Stimulated activated CD4-positive, alpha-beta T cell treated with anti-CD3 and anti-CD28 coated beads, Interleukin-1b, Interleukin-23, amount 100 ng/mL, for 4 hours (primary cell): Measurements from ENCODE around the gene MIGA1.
A peak's percentile ranks its signal among the peaks of the same experiment; 100 is the strongest.

ENCODE experiments used
- DNase-seq, 2 donors: peaks; one replicate each; pipeline ENCODE4 v3.0.0-alpha.2; 2020; ENCODE audit warnings: low read depth in 2 of 2

MIGA1 gene

DNA sequence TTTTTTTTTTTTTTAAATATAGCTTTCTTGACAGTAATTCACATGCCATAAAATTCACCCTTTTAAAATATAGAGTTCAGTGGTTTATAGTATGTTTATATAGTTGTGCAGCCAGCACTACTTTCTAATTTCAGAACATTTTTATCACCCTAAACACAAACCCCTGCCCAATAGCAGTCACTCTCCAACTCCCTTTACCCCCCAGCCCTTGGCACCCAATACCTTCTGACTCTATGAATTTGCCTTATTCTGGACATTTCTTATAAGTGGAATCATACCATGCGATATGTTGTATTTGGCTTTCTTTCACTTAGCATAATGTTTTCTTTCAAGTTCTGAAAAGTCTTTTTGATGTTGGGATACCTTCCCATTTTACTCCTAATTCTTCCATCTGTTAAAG lies 66.5 kb downstream of the MIGA1 start:
- DNase-seq, result no peak

DNA sequence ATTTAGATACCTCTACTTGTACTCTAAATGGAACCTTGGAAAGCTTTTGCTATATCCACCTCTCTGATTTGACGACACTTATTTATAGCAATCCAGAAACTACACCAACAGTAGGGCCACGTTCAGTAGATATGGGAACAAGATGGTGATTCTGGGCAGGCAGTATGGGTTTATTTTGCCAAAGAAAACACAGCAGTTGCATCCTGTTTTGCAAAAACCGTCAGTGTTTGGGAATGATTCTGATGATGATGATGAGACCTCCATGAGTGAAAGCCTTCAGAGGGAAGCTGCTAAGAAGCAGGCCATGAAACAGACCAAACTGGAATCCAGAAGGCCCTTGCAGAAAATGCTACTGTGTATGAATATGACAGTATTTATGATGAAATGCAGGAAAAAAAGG lies 67.5 kb downstream of the MIGA1 start:
- no peak for DNase-seq

DNA sequence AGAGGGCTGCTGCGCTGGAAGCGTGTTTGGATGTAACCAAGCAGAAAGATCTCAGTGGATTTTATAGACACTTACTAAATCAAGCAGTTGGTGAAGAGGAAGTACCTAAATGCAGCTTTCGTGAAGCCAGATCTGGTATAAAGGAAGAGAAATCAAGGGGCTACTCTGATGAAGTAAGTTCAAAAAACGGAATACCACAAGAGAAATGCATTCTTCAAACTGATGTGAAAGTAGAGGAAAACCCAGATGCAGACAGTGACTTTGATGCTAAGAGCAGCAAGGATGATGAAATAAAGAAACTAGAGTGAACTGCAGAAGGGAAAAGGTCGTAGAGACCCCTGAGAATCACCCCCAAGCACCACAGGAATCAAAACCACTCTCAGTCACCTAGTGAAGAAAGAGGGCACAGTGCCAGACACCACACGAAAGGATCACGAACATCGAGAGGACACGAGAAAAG lies 68.2 kb downstream of the MIGA1 start:
- DNase-seq, result no peak

DNA sequence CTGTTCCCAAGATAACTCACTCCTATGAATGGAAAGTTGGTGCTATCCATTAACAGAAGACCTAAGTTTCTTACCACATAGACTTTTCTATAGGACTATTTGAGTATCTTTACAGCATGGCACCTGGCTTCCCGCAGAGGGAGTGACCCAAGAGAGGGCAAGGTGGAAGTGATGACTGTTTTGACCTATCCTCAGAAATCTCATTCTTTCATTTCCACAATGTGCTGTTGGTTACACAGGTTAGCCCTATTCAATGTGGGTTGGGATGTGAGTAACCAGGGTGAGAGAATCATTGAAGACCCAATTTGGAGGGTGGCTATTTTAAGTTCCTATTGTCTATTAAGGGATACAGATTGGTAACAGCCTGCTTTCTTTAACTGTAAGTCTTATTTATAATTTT lies 70.6 kb downstream of the MIGA1 start:
- DNase-seq, result no peak

DNA sequence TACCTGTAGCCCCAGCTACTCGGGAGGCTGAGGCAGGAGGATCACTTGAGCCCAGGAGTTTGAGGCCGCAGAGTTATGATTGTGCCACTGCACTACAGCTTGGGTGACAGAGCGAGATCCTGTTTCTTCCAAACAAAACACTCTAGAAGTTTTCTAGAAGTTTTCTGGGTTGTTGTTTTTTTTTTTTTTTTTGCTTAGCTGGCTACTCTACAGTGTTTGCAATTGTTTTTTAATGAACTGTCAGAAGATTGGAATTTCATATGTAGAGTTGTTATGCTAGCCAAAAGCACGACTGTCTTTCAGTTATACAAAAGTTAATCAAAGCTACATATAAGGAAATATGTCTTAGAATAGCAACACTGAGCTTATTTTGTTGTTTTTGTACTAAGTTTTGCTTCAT lies 78.1 kb downstream of the MIGA1 start:
- no peak for DNase-seq

DNA sequence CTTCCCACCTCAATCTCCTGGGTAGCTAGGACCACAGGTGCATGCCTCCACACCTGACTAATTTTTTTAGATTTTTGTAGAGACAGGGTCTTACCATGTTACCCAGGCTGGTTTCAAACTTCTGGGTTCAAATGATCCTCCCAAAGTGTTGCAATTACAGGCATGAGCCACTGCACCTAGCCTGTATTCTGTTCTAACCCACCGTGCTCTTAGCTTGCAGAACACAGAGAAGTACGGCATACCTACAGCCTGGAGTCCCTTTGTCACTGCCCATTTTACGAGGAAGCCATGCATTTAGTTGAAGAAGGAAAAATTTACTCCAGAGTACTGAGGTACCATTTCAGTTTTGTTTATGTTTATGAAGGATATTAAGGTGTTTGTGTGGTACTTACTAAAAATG lies 79.3 kb downstream of the MIGA1 start:
- DNase-seq, result no peak

DNA sequence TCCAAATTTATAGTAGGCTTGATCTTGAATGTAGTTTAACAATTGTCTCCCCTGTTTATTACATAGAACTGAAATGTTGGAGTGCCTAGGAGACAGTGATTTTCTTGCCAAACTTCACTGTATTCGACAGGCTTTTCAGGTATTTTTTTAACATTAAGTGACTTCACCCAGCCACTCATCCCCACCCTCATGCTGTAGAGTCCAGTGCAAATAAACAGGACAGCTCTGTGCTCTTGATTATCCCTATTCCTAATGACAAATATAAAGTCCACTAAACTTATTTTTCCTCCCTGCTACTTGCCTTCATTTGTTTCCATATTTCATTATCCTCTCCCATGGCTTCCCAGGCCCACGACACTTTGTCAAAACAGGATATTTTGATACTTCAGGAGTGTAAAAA lies 79.8 kb downstream of the MIGA1 start:
- DNase-seq, result no peak

DNA sequence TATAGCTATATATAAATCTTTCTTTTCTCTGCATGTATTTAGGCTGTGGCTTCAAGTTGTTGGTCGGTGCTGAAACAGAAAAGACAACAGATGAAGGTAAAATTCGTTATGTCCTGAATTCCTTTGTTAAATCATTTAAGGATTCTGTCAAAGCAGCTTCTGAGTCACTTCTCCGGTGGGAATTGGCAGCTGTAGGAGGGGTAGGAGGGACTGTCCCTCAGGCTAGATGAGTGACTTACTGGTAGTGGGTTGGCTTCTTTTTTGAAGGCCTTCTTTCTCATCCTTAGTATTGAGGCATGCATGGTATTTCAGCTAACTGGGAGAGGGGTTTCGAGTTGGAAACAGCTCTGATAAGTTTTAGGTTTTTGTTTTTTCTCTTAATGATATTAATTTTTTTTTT lies 86.8 kb downstream of the MIGA1 start:
- no peak for DNase-seq

DNA sequence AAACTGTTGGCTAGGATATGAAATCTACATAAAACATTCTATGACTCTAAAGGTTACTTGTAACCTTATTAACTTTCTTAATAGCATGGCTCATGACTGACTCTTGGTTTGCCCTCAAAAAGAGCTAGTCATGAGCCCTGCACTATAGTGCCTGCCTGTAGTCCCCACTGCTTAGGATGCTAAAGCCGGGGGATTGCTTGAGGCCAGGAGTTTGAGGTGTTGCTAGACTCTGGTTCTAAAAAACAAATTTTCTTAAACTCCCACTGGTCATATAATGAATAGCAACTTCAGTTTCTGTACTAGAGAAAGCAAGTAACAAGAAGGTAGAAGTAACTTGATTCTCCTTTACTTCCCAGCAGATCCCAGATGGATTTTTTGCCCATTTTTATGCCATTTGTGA lies 93.2 kb downstream of the MIGA1 start:
- no peak for DNase-seq

DNA sequence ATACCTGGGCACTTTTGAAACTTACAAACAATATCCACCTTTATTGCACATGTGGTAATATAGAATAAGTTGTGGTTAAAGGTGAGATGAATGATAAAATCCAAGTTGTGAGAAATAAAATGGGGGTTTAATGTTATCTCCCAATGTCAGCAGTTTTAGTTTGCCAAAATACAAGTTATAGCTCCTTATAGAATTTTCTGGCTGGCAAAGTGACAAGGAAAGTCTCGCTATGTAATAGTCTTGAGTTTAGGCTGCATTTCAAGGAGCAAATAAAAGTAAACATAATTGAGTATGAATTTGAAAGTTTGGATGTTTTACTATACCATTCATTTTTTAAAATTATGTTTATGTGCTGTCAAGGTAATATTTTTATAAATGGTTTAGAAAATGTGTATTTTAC lies 94.0 kb downstream of the MIGA1 start:
- no peak for DNase-seq

DNA sequence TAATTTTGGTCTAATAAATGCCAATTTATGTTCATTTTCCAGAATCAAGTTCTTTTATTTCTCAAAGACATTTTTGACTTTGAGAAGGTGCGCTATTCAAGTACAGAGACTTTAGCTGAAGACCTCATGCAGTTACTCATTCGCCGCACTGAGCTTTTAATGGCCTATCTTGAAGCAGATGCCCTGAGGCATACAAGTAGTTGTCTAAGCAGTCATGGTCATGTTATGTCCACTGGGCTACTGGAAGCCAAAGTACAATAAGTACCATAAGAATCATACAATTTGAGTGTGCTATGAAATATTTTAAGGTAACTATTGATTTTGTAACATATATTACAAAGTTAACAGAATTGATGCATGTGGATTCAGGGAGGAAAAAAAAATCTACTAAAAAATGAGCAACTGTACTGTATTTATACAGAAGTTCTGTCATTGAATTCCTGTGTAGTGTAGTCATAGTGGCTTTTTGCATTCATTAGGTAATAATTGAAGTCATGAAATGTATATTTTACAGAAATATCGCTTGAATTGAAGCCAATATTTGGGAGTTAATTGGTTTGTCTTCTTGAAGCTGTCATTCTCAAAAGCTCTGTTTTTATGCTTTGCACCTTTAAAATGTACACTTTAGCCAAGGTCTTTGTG lies 95.5 kb downstream of the MIGA1 start:
- DNase-seq, result no peak

DNA sequence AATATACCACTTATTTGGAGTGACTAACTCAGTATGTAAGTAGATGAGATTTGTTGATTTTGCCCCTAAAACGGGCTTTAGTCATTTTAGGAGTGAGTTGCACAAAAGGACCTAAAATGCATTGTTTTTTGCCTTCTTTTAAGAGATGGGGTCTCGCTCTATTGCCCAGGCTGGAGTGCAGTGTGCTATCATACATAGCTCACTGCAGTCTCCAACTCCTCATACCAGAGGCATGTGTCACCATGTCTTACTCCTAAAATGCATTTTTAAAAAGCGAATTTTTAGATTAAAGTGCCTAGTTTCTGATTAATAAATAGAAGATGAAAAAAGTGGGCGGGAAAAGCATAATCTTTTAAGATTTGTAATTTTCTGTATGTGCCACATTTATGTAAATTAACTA lies 97.4 kb downstream of the MIGA1 start:
- DNase-seq, result no peak

DNA sequence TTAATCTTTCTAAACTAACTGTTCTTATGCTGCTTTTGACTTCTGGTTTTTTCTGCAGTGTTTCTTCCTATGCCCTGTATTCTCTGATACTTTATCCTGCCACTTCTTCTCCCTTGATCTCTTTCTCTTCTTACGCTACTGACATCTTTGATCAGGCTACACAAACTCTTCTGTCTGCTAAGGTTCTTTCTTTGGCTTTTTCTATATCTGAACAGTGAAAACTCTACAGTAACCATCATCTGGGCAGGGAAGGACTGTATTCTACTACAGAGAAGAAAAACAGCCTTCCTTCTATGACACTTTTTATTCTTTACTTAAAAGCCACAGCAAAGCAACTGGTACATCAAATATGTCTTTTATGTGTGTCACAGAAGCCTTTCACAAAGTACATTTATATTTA lies 101.6 kb downstream of the MIGA1 start:
- DNase-seq, result no peak

DNA sequence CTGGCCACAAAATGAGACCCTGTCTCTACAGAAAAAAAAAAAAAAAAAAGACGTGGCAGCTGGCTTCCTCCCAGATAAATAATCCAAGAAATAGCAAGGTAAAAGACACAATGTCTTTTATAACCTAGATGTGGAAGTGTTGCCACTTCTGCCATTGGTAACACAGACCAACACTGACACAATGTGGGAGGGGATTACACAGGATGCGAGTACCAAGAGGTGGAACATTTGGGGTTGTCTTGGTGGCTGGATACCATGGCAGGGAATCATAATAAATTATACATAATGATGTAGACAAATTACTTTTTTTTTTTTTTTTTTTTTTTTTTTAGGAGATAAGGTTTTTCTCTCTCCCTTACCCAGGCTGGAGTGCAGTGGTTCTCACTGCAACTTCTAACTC lies 103.0 kb downstream of the MIGA1 start:
- DNase-seq, result no peak

DNA sequence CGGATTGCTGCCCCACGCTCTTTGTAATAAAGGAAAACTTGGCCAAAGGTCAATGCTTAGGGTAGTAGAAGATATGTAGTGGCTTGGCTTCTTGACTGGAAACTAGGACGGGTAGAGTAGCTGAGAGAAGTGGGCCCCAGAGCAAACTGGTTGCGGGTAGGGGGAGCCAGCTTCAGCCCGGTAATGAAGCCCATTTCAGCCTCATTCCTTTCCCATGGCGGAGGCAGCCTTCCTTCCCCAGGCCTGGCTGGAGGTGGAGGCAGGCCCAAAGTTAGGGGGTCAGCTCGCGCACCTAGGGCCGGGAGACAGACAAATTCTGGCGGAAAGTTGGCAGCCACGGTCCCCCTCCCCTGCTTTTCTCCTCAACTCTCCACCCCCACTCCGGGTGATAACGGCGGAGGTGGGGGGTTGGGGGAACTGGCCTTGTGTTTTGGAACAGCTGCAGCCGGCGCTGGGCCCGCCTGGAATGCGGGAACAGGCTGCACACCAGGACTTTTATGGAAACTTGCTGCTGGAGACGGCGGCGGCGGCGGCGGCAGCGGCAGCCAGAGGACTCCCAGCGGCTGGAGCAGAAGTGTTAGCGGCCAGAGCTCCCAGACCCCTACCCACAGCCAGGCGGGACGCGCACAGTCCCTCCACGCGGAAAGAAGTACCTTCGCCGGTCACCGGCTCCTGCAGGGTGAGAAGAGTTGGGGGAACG lies 108.8 kb downstream of the MIGA1 start, which contains the start of gene NEXN:
Gene NEXN (plus strand): TSS at position 544 of the 700 bp plus-strand sequence. CDS start 27,483 bp downstream, outside the sequence.
- DNase-seq, result no peak

DNA sequence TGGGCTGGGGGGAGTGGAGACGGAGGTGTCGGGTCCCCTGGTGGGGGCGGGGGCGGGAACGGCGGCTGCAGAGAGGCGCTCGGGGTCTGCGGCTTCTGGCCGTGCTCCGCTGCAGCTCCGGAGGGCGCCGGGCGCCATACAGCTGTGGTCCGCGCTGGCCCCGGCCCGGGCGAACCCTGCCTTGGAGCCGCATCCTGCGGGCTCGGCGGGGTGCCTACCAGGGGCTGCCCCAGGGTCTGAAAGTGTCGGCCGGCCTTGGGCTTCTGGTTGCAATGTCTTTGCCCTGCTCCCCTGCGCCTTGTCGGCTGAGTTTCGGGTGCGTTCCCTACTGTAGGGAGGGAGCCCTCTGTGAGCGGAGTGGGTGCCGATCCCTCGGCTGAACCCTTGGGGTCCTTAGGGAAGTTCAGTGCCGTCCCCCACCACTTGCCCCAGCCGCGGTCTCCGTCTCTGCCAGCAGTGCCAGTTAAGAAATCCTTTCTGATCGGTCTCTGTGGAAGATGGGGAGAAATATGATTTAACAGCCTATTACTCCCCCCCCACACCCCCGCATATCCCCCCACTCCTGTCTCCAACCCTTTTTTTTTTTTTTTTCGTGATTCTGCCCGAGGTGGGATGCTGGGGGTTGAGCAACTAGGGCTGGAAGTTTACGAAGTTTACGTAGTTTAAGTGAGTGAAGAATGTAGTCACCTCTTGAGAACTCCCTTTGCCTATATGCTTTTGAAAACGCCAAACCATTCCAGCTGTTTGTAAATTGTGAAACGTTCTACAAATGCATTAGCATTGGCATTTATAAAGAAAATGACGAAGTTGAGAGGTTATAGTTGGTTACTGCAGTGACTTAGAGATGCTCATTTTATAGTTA lies 109.6 kb downstream of the MIGA1 start:
- peak in 1 of 2 donors; percentile 6 for DNase-seq

DNA sequence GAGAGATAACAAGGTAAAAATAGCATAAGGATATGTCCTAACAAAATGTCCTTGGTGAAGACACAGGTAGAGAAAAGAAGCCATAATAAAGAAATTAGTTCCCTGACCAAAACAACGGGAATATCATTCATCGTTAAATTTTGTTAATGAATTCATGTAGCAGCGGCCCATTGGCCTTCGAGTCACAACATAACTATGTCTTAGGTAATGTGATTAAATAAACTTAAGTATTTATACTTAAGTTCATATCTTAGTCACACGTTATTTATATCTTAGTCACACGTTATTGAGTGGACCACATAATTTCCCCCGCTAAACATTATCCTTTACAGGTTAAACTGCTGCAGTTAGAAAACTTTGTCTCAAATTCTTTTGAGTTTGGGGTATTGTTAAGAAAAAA lies 110.2 kb downstream of the MIGA1 start:
- no peak for DNase-seq

DNA sequence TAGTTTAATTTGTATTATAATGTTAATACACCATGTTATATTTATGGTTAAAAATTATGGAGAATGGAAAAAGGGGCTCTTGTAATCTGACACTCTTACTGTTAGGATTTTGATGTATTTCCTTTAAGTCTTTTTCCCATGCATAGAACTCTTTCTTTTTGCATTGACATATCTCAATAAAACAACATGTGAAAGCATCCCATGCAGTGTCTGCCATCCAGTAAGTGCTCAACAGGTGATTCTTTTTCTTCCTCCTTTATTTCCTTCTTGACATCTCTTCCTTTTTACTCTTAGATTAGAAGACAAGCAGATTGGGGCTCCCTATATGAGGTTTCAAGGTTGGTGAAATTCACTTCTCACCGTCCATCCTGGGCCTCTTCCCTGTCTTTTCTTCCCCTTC lies 111.8 kb downstream of the MIGA1 start:
- no peak for DNase-seq

DNA sequence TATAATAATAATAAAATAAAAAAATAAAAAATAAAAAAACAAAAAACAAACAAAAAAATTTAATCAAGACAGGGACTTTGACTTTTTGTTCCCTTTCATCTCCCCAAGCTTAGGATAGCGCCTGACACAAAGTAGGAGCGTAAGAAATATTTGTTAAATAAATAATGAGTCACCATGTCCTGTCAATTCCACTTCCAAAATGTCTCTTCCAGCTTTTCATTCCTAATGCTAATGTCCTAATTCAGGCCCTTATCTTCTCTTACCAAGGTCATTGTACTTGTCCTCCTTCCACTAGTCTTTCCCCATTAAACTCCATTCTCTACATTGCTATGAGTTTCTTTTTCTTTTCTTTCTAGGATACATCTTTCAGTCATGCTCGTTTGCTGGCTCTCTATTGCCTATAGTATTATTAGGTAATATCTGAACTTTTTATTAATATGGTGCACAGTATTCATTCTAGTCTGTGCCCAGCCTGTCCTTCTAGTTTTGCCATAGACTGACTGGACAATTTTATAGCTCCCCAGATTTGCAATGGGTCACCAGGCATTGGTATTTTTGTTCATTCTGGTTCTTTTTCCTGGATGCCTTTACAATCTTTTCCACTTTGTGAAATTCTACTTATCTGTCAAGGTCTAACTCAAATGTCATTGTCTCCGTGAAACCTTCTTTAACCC lies 120.3 kb downstream of the MIGA1 start:
- DNase-seq, result no peak

DNA sequence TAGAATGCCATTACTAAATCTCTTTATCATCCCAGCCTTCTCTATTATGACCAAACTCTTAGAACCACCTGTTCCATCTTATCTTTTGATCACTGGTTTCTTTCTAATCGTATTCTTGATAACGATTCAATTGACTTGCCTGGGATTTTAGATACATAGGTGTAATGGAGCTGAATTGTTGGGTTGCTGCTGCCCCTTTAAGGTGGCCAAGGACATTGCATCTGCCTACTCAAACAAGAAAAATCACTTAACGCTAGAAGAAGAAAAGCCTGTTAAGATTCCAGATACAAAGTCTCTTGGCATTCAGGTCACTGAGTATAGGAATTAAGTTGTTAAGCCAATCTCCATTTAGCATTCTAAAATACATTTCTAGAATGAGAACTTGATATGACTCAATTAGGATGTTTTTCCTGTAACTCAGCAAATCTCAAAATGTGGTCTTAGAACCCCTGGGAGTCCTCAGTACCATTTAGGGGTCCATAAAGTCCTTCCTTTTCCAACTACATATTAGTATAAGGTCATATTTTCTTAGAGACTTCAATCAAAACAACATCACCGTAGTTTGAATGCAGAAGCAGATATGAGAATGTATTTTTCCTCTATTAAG lies 121.3 kb downstream of the MIGA1 start:
- no peak for DNase-seq

DNA sequence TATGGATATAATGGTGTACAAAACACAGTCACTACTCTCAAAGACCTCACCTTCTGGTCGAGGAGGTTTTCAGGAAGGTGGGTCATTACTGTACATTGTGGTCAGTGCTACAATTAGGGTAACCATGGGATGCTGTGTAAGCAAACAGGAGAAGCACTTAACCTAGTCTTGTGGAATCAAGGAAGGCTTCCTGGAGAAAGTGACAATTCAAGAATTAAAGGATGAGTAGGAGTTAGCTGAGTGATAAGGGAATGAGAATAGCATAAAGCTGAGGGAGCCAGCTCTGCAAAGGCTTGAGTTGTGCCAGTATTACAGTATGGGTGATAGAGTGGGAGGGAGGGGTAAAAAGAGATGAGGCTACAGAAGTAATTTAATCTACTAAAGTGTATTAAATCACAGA lies 126.2 kb downstream of the MIGA1 start:
- DNase-seq, result no peak
